Activated CD8-positive, alpha-beta memory T cell treated with anti-CD3 and anti-CD28 coated beads, Interleukin-2, amount 50 U/mL, for 24 hours (primary cell): ENCODE results near the gene FRMPD2.
"Not testable (repeated sequence)": the region's sequence is repeated elsewhere in the genome, so short reads cannot be mapped to it uniquely, and the experiment has no call there.

Experiments
- DNase-seq: peaks from one replicate; pipeline ENCODE4 v3.0.0-alpha.2; 2020; ENCODE audit errors: extremely low read depth

FRMPD2 gene

GRCh38 chr10:48252354-48252650, 22.2 kb downstream of the FRMPD2 start:
- no peak for DNase-seq

GRCh38 chr10:48251525-48252353, 22.8 kb downstream of the FRMPD2 start:
- no peak for DNase-seq

DNA sequence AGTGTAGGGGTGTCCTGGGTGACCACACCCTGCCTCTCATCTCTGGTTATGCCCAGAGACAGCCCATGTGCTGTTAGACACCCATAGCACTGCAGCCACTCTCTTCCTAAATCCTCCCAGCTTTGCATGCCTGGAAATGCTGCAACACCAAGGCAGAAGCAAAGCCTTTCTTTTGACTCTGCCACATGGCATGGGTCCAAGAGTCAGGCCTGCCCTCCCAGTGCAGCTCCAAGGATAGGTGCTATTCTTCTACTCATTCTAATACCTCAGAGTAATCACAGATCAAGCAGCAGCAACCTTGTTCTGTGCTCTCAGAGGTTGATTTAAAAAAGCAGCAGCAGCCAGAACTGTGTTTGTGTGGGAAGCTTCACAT, 23.4 kb downstream of the FRMPD2 start:
- DNase-seq, result no peak

DNA sequence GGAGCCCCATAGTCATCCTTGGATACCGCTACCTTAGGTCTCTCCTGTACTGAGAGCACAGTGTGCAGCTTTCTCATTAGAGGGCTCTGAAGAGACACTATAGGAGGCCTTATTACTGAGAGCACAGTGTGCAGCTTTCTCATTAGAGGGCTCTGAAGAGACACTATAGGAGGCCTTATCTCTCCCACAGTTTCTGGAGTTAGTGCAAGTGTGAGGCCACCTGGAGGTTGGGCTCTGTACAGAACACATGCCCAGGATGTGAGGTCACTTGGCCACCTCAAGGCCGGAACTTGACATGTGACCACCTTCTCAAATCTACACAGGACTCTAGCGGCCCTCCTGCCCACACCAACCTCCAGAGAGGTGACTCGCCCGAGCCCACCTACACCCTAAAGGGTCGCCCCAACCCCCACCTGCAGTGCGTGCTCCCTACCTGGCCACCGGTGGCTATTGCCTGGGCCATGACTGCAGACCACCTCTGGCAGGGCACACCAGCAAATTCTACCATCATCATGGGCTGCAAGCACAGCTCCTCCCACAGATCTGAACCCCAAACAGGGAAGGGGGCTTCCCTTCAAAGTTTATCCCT, 24.6 kb downstream of the FRMPD2 start:
- no peak for DNase-seq

DNA sequence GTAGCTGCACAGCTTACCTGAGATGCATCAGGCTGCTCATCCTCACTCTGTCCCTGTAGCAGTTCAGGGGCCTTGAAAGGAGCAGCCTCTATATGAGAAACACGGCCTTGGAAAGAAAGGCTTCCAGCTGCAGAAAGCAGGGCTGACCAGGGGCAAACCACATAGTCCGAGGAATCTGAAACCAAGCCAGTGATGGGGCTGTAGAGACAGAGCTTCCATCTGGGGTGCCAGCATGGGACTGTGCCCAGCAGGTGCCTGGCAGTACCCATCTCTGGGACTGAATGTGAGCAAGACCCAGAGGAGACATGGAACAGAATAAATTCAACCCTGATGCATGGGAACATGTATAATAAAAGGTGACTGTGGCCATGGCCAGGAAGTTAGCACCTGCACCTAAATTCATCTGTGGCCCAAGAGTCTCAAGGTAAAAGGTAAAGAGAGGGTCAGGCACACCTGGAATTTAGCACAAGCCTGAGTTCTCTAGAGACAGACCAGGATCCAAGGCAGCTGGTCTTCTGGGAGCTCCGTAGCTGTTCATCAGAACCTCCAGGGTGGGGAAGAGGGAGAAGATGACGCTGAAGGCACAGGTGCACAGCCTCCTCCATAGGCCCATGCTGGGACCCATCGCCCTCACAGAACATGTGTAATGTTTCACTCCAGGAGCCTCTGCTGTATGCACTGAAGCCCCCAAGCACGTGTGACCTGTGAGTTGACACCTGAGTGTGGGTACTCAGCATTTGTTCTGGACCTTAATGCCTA, 25.3 kb downstream of the FRMPD2 start:
- no peak for DNase-seq

DNA sequence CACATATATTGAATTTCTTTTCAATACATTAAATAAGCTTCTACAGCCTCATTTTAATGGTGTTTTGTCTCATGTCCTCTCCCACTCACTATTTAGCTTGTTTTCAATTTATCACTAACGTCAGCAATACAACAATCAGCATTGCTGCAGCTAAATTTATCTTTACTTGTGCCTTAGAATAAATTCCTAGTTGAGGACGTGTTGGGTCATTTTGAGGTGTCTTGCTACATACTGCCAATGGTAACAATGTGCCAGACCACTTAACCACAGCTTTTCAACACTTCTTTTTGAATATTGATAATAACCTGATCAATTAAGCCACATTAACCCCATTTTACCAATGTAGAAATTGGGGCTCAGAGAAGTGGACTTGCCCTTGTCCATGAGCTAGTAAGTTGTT, 26.0 kb downstream of the FRMPD2 start:
- no peak for DNase-seq

GRCh38 chr10:48247680-48248079, 26.8 kb downstream of the FRMPD2 start:
- DNase-seq, result no peak

- DNase-seq, result no peak
Measured at GRCh38 chr10:48246501-48246900, 28.0 kb downstream of the FRMPD2 start.

GRCh38 chr10:48245977-48246376, 28.5 kb downstream of the FRMPD2 start:
- DNase-seq, result no peak

- not testable (repeated sequence) for DNase-seq
Measured at GRCh38 chr10:48243921-48244320, 30.6 kb downstream of the FRMPD2 start.

GRCh38 chr10:48243487-48243886, 31.0 kb downstream of the FRMPD2 start:
- no peak for DNase-seq

GRCh38 chr10:48242171-48242904, 32.2 kb downstream of the FRMPD2 start:
- DNase-seq, result no peak

DNA sequence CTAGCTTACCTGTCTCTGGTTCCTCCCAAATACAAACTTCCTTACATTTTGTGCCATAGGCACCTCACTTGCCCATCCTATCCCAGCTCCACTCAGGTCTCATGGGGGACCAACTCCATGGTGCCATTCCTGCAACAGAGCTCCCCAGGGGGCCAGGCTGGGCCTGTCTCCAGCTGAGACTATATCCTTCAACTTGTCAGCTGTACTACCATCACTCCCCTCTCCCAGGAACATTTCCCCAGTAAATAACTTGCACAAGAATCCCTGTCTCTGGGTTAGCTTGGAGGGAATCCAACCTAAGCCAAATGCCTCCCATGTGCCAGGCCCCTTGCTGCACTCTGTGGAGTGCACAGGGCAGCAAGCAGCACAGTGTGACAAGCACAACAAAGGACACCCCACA, 33.2 kb downstream of the FRMPD2 start:
- no peak for DNase-seq

DNA sequence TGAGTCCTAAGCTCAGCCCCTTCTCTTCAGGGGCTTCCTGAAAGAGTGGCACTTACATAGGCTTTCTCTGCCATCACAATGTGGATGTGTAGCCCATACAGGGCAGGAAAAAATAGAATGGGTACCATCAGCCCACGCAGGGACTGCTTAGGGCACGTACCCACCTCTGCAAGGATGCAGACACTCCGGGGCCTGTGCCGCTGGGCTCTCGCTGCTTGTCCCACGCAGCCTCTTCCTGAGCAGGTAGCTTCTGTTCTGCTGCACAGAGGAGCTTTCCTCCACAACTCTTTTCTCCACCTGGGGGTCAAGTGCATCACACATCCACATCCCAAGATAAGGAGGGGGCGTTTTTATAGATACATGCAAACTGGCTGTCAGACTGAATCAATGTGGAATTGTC, 34.3 kb downstream of the FRMPD2 start:
- no peak for DNase-seq

DNA sequence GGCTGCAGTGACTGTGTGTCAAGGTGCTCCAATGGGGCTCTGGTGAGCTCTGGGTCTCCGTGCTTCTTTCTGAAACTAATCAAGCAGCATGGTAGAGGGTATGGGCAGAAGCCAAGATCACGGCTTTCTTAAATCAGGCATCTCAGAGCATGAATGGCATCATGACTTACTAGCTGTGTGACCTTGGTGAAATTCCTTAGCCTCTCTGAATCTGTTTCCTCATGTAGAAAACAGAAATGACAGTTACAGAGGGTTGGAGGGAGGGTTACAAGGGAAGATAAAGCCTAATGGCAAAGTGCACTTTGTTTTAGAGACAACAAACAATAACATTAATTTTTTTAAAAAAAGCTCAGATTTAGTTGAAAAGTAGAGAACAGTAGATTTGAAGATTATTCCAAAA, 34.9 kb downstream of the FRMPD2 start:
- DNase-seq, result no peak

GRCh38 chr10:48238826-48239520, 35.5 kb downstream of the FRMPD2 start:
- no peak for DNase-seq

GRCh38 chr10:48237259-48238250, 36.9 kb downstream of the FRMPD2 start:
- DNase-seq, result no peak

DNA sequence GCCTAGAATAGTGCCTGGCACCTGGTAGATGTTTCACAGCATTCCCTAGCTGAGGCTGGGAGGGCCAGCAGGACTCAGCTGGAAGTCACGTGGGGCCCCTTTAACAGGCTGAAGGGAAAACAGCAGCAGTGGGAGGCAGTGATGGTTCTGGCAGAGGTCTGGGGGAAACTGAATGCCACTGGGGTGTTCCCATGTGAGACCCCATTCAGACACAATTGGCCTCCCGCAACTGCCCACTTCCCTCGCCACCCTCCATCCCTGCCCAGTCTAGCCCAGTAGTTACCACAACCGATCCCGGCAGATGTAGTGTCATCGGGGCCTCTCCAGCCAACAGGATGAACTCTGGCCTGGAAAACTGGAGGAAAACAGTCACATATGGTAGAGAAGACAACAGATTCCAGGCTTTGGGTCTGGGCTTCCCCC, 38.3 kb downstream of the FRMPD2 start:
- no peak for DNase-seq

GRCh38 chr10:48235501-48235900, 39.0 kb downstream of the FRMPD2 start:
- no peak for DNase-seq

- no peak for DNase-seq
Measured at GRCh38 chr10:48234787-48235186, 39.7 kb downstream of the FRMPD2 start.
